SK-N-SH treated with all-trans-retinoic acid at 6 μM for 48 hours (cell line): ENCODE measurements around the gene ARFGEF3.

Experiments
- ARNTL ChIP-seq: fragments of 450-650 bp; formaldehyde crosslinking; IDR thresholded peaks from 2 replicates; pipeline ENCODE4 v1.5.0; 2020; ENCODE audit warnings: low read depth, mild to moderate bottlenecking, moderate library complexity, borderline replicate concordance
- BACH2 ChIP-seq: fragments of 250-450 bp; sonication (Bioruptor Pico); IDR thresholded peaks from 2 replicates; pipeline ENCODE4 v1.9.0; 2021; ENCODE audit warnings: mild to moderate bottlenecking, borderline replicate concordance
- GLIS3 ChIP-seq: fragments of 250-450 bp; sonication (Bioruptor Pico); IDR thresholded peaks from 2 replicates; pipeline ENCODE4 v1.5.0; 2020; ENCODE audit warnings: mild to moderate bottlenecking, moderate library complexity
- PPARA ChIP-seq: fragments of 250-450 bp; sonication (Bioruptor Pico); IDR thresholded peaks from 2 replicates; pipeline ENCODE4 v1.5.0; 2020; ENCODE audit warnings: mild to moderate bottlenecking, borderline replicate concordance
- RARB ChIP-seq: fragments of 250-450 bp; sonication (Bioruptor Pico); IDR thresholded peaks from 2 replicates; pipeline ENCODE4 v1.8.0; 2021; ENCODE audit warnings: mild to moderate bottlenecking, moderate library complexity
- SNAI2 ChIP-seq: fragments of 250-450 bp; sonication (Bioruptor Pico); IDR thresholded peaks from 2 replicates; pipeline ENCODE4 v1.5.0; 2020; ENCODE audit warnings: mild to moderate bottlenecking, moderate library complexity

DNA sequence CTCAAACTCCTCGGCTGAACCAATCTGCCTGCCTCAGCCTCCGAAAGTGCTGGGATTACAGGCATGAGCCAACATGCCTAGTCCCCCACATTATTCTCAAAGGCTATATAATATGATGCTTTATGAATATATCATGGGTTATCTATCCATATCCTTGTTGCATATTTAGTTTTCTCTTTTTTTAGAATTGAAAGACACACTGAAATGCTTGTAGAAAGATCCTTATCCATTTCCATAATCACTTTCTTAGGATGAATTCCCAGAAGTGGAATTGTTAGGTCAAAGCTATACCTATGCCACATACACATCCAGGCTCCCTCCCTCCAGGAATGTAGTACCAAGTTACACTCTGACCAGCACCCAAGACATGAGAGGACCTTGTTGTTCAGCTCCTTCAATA, 2.5 kb upstream of the ARFGEF3 start:
- TF ChIP-seq PPARA (CRISPR knock-in tag) (no peak), RARB (CRISPR knock-in tag) (no peak), GLIS3 (CRISPR knock-in tag) (no peak), SNAI2 (no peak), BACH2 (CRISPR knock-in tag) (no peak), ARNTL (CRISPR knock-in tag) (no peak)
